ENCODE measurements around the gene CLCF1. TPM values are rescaled to one million over a fixed set of nuclear protein-coding genes. Genes with fewer than 3 reads are reported as not detected.

The CLCF1 gene
- total and polyA plus RNA-seq, 2 donors (not counting 3 experiments of a cell fraction or from before 2014, with no cell fraction given) = 5.8 to 6.5 TPM

DNA sequence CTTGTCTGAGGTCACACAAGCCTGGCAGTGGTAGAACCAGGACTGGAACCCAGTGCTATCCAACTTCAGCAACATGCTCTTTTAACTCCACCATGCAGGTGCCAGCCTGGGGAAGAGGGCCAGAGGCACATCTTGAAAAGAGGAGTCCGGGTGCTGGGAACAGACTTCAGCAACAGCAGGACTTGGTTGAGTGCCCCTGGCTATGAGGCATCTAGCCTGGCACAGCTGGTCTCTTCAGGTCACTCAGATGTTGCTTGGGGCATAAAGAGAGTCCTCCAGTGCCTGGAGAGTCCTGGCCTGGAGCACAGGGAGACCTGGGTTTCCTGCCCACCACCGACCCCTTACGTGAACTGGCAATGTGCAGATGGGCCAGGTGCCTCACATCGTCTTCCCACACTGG is 5.1 kb upstream of the CLCF1 start:
- H3K9me1 ChIP-seq (replicated peaks; ENCODE audit: control insufficient read depth, extremely low read depth, insufficient read depth, low read length) = no peaks in the 10 kb centered on the region
- H3K4me2 ChIP-seq (ENCODE audit: insufficient read depth, low read length) = no peak overlapping the region
- H3K4me1 ChIP-seq (ENCODE audit: control insufficient read depth, extremely low read depth, insufficient read depth, low read length) = peaks cover 10% of the 10 kb centered on the region
- no peak overlapping the region for H3K9ac ChIP-seq (replicated peaks; ENCODE audit: extremely low read depth, insufficient read depth, low read length)
- dilution Hi-C loops (cut with MboI; ENCODE audit: extremely low pct_ligation_motif_present, low sequenced_read_pairs) = no loop called here
- H3K36me3 ChIP-seq (ENCODE audit: control insufficient read depth in 2 of 2, extremely low read depth in 1 of 2, insufficient read depth in 2 of 2, low read length in 2 of 2) = no peaks in the 10 kb centered on the region
- H3K4me3 ChIP-seq (replicated peaks in 1 of 3; ENCODE audit: insufficient read depth in 1 of 3, low read depth in 1 of 3, low read length in 3 of 3) = no peak overlapping the region
- no peaks in the 10 kb centered on the region for H3K9me3 ChIP-seq (replicated peaks; ENCODE audit: control insufficient read depth, insufficient read depth, low read length)
- no peak for DNase-seq (ENCODE audit: low read depth, low spot score)
- no peak overlapping the region for H3K27ac ChIP-seq (ENCODE audit: insufficient read depth, low read depth, low read length)
- no peaks in the 10 kb centered on the region for H3K79me2 ChIP-seq (ENCODE audit: control insufficient read depth, insufficient read depth, low read length)
- intact Hi-C loops (cut with micrococcal nuclease) = no loop called here
- no peak for TF ChIP-seq POLR2A (IDR thresholded peaks at IDR 0.05; ENCODE audit: low read depth, low read length)
- TF ChIP-seq, protein P1, sequence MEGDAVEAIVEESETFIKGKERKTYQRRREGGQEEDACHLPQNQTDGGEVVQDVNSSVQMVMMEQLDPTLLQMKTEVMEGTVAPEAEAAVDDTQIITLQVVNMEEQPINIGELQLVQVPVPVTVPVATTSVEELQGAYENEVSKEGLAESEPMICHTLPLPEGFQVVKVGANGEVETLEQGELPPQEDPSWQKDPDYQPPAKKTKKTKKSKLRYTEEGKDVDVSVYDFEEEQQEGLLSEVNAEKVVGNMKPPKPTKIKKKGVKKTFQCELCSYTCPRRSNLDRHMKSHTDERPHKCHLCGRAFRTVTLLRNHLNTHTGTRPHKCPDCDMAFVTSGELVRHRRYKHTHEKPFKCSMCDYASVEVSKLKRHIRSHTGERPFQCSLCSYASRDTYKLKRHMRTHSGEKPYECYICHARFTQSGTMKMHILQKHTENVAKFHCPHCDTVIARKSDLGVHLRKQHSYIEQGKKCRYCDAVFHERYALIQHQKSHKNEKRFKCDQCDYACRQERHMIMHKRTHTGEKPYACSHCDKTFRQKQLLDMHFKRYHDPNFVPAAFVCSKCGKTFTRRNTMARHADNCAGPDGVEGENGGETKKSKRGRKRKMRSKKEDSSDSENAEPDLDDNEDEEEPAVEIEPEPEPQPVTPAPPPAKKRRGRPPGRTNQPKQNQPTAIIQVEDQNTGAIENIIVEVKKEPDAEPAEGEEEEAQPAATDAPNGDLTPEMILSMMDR (IDR thresholded peaks at IDR 0.05; ENCODE audit: extremely low read depth in 1 of 2, insufficient read depth in 1 of 2, low read depth in 1 of 2, low read length in 2 of 2) = no peak
- TF ChIP-seq GATA2 (IDR thresholded peaks at IDR 0.05; ENCODE audit: insufficient read depth, insufficient read length, low read depth, low read length) = no peak
- no peak for TF ChIP-seq POLR2AphosphoS5 (IDR thresholded peaks at IDR 0.05; ENCODE audit: insufficient read depth, low read depth, low read length)
- no peak for TF ChIP-seq FOS (IDR thresholded peaks at IDR 0.05; ENCODE audit: borderline replicate concordance, insufficient read depth, low read length)
- TF ChIP-seq MYC (IDR thresholded peaks at IDR 0.05; ENCODE audit: low read depth, low read length) = no peak
- TF ChIP-seq EZH2 (IDR thresholded peaks at IDR 0.05; ENCODE audit: borderline replicate concordance, low read depth, low read length, severe bottlenecking) = no peak
- no peak for TF ChIP-seq JUN (IDR thresholded peaks at IDR 0.05; ENCODE audit: borderline replicate concordance, insufficient read depth, insufficient read length, low read depth)
- TF ChIP-seq MAX (IDR thresholded peaks at IDR 0.05; ENCODE audit: insufficient read depth, insufficient read length) = no peak
- ChIA-PET CTCF (interaction anchor here (2.5 to 19.7 kb wide), 6 partner anchors 7 to 115 kb away, joined by 10 to 1051 read pairs (median 101); partner anchors contain the start of genes CLCF1 and POLD4), POLR2A (no interaction called here)
- no peaks in the 10 kb centered on the region for H4K20me1 ChIP-seq (replicated peaks; ENCODE audit: control insufficient read depth, extremely low read depth, insufficient read depth, low read length)
- no peak for FAIRE-seq
- no TSS peak for BruUV-seq (replicated peaks)
- peaks cover 0 to 3% of the 10 kb centered on the region in 2 experiments for H3K27me3 ChIP-seq (ENCODE audit: control insufficient read depth in 2 of 2, insufficient read depth in 2 of 2, low read length in 2 of 2)
- H2AFZ ChIP-seq (ENCODE audit: low read depth, low read length) = no peak overlapping the region

All from endothelial cell of umbilical vein (primary cell).